ENCODE data around the gene VPS35L.
A peak's percentile ranks its signal among the peaks of the same experiment; 100 is the strongest.

Gene VPS35L

GRCh38 chr16:19523184-19523558 is 32.3 kb upstream of the VPS35L start:
- peak overlapping the region; percentile 46 for H3K27ac ChIP-seq (ENCODE audit: low read depth, low read length)
- no peaks in the 10 kb centered on the region for H3K9me3 ChIP-seq (ENCODE audit: control insufficient read depth, insufficient read depth, low read length)
- H3K4me2 ChIP-seq (ENCODE audit: low read length), result peak overlapping the region; percentile 94
- no peaks in the 10 kb centered on the region for H3K27me3 ChIP-seq (ENCODE audit: control insufficient read depth, low read length)
- no peaks in the 10 kb centered on the region; the same call in 1 of the 2 replicates for H4K20me1 ChIP-seq (ENCODE audit: control insufficient read depth, insufficient read depth, low read depth, low read length)
- TF ChIP-seq EZH2phosphoT487 (IDR thresholded peaks at IDR 0.05; ENCODE audit: borderline replicate concordance, low read length) (no peak), CTCF (IDR thresholded peaks at IDR 0.05; ENCODE audit: low read depth, low read length, poor library complexity, severe bottlenecking) (no peak)
- peak overlapping the region; percentile 97 for H3K4me3 ChIP-seq (ENCODE audit: low read length)
- peaks cover 74% of the 10 kb centered on the region for H3K79me2 ChIP-seq (ENCODE audit: control insufficient read depth, low read length)
- no peaks in the 10 kb centered on the region for H3K9me2 ChIP-seq (replicated peaks; ENCODE audit: control insufficient read depth, low read length)
- H3K36me3 ChIP-seq (ENCODE audit: control insufficient read depth, low read length), result peaks cover 40% of the 10 kb centered on the region
- H3K4me1 ChIP-seq (ENCODE audit: control insufficient read depth, low read length), result peaks cover 59% of the 10 kb centered on the region
- peaks cover 7% of the 10 kb centered on the region for H3F3A ChIP-seq (ENCODE audit: control insufficient read depth, insufficient read depth)

GRCh38 chr16:19523559-19524355 is 31.7 kb upstream of the VPS35L start, which contains the start of gene CCP110:
TSS of gene CCP110 (plus strand) at chr16:19523942. CDS start at chr16:19527882, 3,940 bp downstream.
- peak within 1 kb of the TSS; percentile 94 for H3K4me2 ChIP-seq (ENCODE audit: low read length)
- peaks cover 7% of the 10 kb centered on the region for H3F3A ChIP-seq (ENCODE audit: control insufficient read depth, insufficient read depth)
- no peaks in the 10 kb centered on the region; the same call in 1 of the 2 replicates for H4K20me1 ChIP-seq (ENCODE audit: control insufficient read depth, insufficient read depth, low read depth, low read length)
- H3K9me3 ChIP-seq (ENCODE audit: control insufficient read depth, insufficient read depth, low read length), result no peaks in the 10 kb centered on the region
- no peaks in the 10 kb centered on the region for H3K27me3 ChIP-seq (ENCODE audit: control insufficient read depth, low read length)
- TF ChIP-seq EZH2phosphoT487 (IDR thresholded peaks at IDR 0.05; ENCODE audit: borderline replicate concordance, low read length), result no peak
- no peak for TF ChIP-seq CTCF (IDR thresholded peaks at IDR 0.05; ENCODE audit: low read depth, low read length, poor library complexity, severe bottlenecking)
- H3K4me1 ChIP-seq (ENCODE audit: control insufficient read depth, low read length), result peaks cover 55% of the 10 kb centered on the region
- peaks cover 74% of the 10 kb centered on the region for H3K79me2 ChIP-seq (ENCODE audit: control insufficient read depth, low read length)
- H3K27ac ChIP-seq (ENCODE audit: low read depth, low read length), result peak within 1 kb of the TSS; percentile 46
- peaks cover 40% of the 10 kb centered on the region for H3K36me3 ChIP-seq (ENCODE audit: control insufficient read depth, low read length)
- peak within 1 kb of the TSS; percentile 97 for H3K4me3 ChIP-seq (ENCODE audit: low read length)
- H3K9me2 ChIP-seq (replicated peaks; ENCODE audit: control insufficient read depth, low read length), result no peaks in the 10 kb centered on the region

- Histone ChIP-seq H3K4me1 (ENCODE audit: control insufficient read depth, low read length) (peaks cover 52% of the 10 kb centered on the region), H3K4me2 (ENCODE audit: low read length) (peak overlapping the region; percentile 86), H4K20me1 (ENCODE audit: control insufficient read depth, insufficient read depth, low read depth, low read length) (no peaks in the 10 kb centered on the region; the same call in 1 of the 2 replicates), H3K9me3 (ENCODE audit: control insufficient read depth, insufficient read depth, low read length) (no peaks in the 10 kb centered on the region), H3K27me3 (ENCODE audit: control insufficient read depth, low read length) (no peaks in the 10 kb centered on the region), H3K27ac (ENCODE audit: low read depth, low read length) (peak overlapping the region; percentile 39), H3K79me2 (ENCODE audit: control insufficient read depth, low read length) (peaks cover 69% of the 10 kb centered on the region), H3K4me3 (ENCODE audit: low read length) (peak overlapping the region; percentile 97), H3F3A (ENCODE audit: control insufficient read depth, insufficient read depth) (peaks cover 7% of the 10 kb centered on the region), H3K9me2 (replicated peaks; ENCODE audit: control insufficient read depth, low read length) (no peaks in the 10 kb centered on the region), H3K36me3 (ENCODE audit: control insufficient read depth, low read length) (peaks cover 41% of the 10 kb centered on the region)
- no peak for TF ChIP-seq CTCF (IDR thresholded peaks at IDR 0.05; ENCODE audit: low read depth, low read length, poor library complexity, severe bottlenecking)
- TF ChIP-seq EZH2phosphoT487 (IDR thresholded peaks at IDR 0.05; ENCODE audit: borderline replicate concordance, low read length), result no peak
Observed at GRCh38 chr16:19524356-19524615, 31.2 kb upstream of the VPS35L start.

All from DOHH2 (cell line).